ENCODE data around the gene GMFB. TPM values are rescaled to one million over a fixed set of nuclear protein-coding genes. Genes with fewer than 3 reads are reported as not detected.

Gene GMFB
- total RNA-seq, 1 experiment from 2014 or later: 53.8 TPM

GRCh38 chr14:54537651-54538050, 48.9 kb upstream of the GMFB start:
- CTCF ChIA-PET: interaction anchor here (1.8 kb wide), 1 partner anchor 26 kb away, joined by 5 read pairs; no protein-coding TSS in a partner anchor
- no peak for DNase-seq (ENCODE audit: low read depth, low spot score)
- no peaks in the 10 kb centered on the region for H3K9me2 ChIP-seq (ENCODE audit: insufficient read depth)
- BruUV-seq (replicated peaks): no TSS peak
- H3K27ac ChIP-seq (ENCODE audit: low read depth, low read length): no peak overlapping the region
- RAD21 ChIA-PET (ENCODE audit: low non-redundant PET in 1 of 2, low total read pairs in 2 of 2, uncharacterized antibody in 2 of 2, unreplicated experiment in 2 of 2): no interaction called here
- 0 out of 4 replicates have a peak, but pooled peaks cover 2 to 6% of the 10 kb centered on the region in 2 experiments for H3K36me3 ChIP-seq (ENCODE audit: control insufficient read depth in 1 of 2, insufficient read depth in 2 of 2, low read length in 2 of 2)
- H3K79me2 ChIP-seq (ENCODE audit: insufficient read depth, low read length): no peaks in the 10 kb centered on the region
- H3K27me3 ChIP-seq (ENCODE audit: insufficient read depth, low read length): no peaks in the 10 kb centered on the region
- H2AFZ ChIP-seq (ENCODE audit: low read depth, low read length, poor library complexity, severe bottlenecking): no peak overlapping the region
- intact Hi-C loops (cut with micrococcal nuclease): no loop called here
- H4K20me1 ChIP-seq (ENCODE audit: insufficient read depth): no peaks in the 10 kb centered on the region
- H3K4me3 ChIP-seq (replicated peaks in 1 of 2; ENCODE audit: low read depth in 1 of 2, low read length in 2 of 2): no peak overlapping the region
- no peak overlapping the region for H3K9ac ChIP-seq (ENCODE audit: low read length)
- no peak overlapping the region for H3K4me2 ChIP-seq (ENCODE audit: low read length)
- no peak for TF ChIP-seq EZH2phosphoT487 (IDR thresholded peaks at IDR 0.05; ENCODE audit: borderline replicate concordance)
- TF ChIP-seq ZBTB33 (IDR thresholded peaks at IDR 0.05; ENCODE audit: extremely low read depth, insufficient replicate concordance, low read length): no peak
- TF ChIP-seq ZFX (IDR thresholded peaks at IDR 0.05): no peak
- TF ChIP-seq EGR1 (IDR thresholded peaks at IDR 0.05; ENCODE audit: low read depth): no peak
- no peak for TF ChIP-seq ZNF274 (IDR thresholded peaks at IDR 0.05; ENCODE audit: low read depth, low read length)
- no peak for TF ChIP-seq ELF1 (IDR thresholded peaks at IDR 0.05; ENCODE audit: borderline replicate concordance, low read depth)
- no peak for TF ChIP-seq CTCF (IDR thresholded peaks at IDR 0.05 in 2 of 3, conservative IDR thresholded peaks at IDR 0.05 in 1 of 3; ENCODE audit: borderline replicate concordance in 1 of 3, insufficient read depth in 1 of 3, low read depth in 2 of 3, low read length in 2 of 3)
- no peak for TF ChIP-seq SIN3A (IDR thresholded peaks at IDR 0.05; ENCODE audit: low read depth)
- TF ChIP-seq POLR2AphosphoS5 (IDR thresholded peaks at IDR 0.05; ENCODE audit: low read depth, low read length): no peak
- TF ChIP-seq, protein P1, sequence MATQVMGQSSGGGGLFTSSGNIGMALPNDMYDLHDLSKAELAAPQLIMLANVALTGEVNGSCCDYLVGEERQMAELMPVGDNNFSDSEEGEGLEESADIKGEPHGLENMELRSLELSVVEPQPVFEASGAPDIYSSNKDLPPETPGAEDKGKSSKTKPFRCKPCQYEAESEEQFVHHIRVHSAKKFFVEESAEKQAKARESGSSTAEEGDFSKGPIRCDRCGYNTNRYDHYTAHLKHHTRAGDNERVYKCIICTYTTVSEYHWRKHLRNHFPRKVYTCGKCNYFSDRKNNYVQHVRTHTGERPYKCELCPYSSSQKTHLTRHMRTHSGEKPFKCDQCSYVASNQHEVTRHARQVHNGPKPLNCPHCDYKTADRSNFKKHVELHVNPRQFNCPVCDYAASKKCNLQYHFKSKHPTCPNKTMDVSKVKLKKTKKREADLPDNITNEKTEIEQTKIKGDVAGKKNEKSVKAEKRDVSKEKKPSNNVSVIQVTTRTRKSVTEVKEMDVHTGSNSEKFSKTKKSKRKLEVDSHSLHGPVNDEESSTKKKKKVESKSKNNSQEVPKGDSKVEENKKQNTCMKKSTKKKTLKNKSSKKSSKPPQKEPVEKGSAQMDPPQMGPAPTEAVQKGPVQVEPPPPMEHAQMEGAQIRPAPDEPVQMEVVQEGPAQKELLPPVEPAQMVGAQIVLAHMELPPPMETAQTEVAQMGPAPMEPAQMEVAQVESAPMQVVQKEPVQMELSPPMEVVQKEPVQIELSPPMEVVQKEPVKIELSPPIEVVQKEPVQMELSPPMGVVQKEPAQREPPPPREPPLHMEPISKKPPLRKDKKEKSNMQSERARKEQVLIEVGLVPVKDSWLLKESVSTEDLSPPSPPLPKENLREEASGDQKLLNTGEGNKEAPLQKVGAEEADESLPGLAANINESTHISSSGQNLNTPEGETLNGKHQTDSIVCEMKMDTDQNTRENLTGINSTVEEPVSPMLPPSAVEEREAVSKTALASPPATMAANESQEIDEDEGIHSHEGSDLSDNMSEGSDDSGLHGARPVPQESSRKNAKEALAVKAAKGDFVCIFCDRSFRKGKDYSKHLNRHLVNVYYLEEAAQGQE (IDR thresholded peaks at IDR 0.05; ENCODE audit: low read depth): no peak
- TF ChIP-seq POLR2A (IDR thresholded peaks at IDR 0.05; ENCODE audit: borderline replicate concordance, extremely low read depth, insufficient read depth, insufficient read length): no peak
- no peak for ATAC-seq
- no peaks in the 10 kb centered on the region for H3K4me1 ChIP-seq (ENCODE audit: control insufficient read depth in 1 of 2, insufficient read depth in 2 of 2, low read length in 2 of 2)
- POLR2A ChIA-PET: no interaction called here
- no peaks in the 10 kb centered on the region for H3K9me3 ChIP-seq (ENCODE audit: control insufficient read depth in 1 of 2, insufficient read depth in 1 of 2, low read depth in 1 of 2, low read length in 2 of 2)
